Osteoblast (primary cell): ENCODE data around the gene NTRK3. TPM values are rescaled to one million over a fixed set of nuclear protein-coding genes. Genes with fewer than 3 reads are reported as not detected.

Experiments used
- DNase-seq: peaks from one replicate; pipeline ENCODE4 v3.0.0; 2011; ENCODE audit warnings: low spot score, mixed read lengths; ENCODE audit not compliant: insufficient read length; ENCODE audit errors: missing footprints
- H2AFZ ChIP-seq: 2 replicates; pipeline ENCODE4 v1.6.0; 2011; ENCODE audit warnings: mild to moderate bottlenecking, low read length
- H3K27ac ChIP-seq: 2 replicates; pipeline ENCODE4 v1.5.1; 2011; ENCODE audit warnings: mild to moderate bottlenecking, low read depth, low read length, moderate library complexity
- H3K27me3 ChIP-seq: 2 replicates; pipeline ENCODE4 v1.6.0; 2012; ENCODE audit warnings: mild to moderate bottlenecking, control low read depth, inconsistent platforms, low read length, moderate library complexity; ENCODE audit not compliant: insufficient read depth
- H3K36me3 ChIP-seq: 2 replicates; pipeline ENCODE4 v1.5.1; 2011; ENCODE audit warnings: mild to moderate bottlenecking, low read length, control low read depth, moderate library complexity; ENCODE audit not compliant: insufficient read depth
- H3K4me1 ChIP-seq: 2 replicates; pipeline ENCODE4 v1.5.1; 2011; ENCODE audit warnings: mild to moderate bottlenecking, low read length, control low read depth, moderate library complexity; ENCODE audit not compliant: insufficient read depth
- H3K4me2 ChIP-seq: 2 replicates; pipeline ENCODE4 v1.6.0; 2011; ENCODE audit warnings: mild to moderate bottlenecking, low read length; ENCODE audit not compliant: insufficient read depth
- H3K4me3 ChIP-seq: fragments of 200-600 bp; sonication (generic); 3 replicates; pipeline ENCODE4 v1.5.1; 2012; ENCODE audit warnings: mild to moderate bottlenecking, low read length, inconsistent platforms; ENCODE audit not compliant: insufficient read depth
- H3K79me2 ChIP-seq: 2 replicates; pipeline ENCODE4 v1.6.0; 2012; ENCODE audit warnings: mild to moderate bottlenecking, low read length, control low read depth, inconsistent platforms; ENCODE audit not compliant: insufficient read depth
- H3K9me3 ChIP-seq: 2 replicates; pipeline ENCODE4 v1.5.1; 2011; ENCODE audit warnings: low read depth, low read length, control low read depth
- H4K20me1 ChIP-seq: 2 replicates; pipeline ENCODE4 v1.6.0; 2012; ENCODE audit warnings: mild to moderate bottlenecking, low read length, control low read depth; ENCODE audit not compliant: insufficient read depth
- total RNA-seq: library from RNA; depleted of rRNA; stranded (reverse); fragments of >200 nt; gene quantifications from 2 replicates; pipeline ENCODE4 v1.2.3, GENCODE V29; 2012
- TF ChIP-seq, protein P1 (sequence below): IDR thresholded peaks from 2 replicates; pipeline ENCODE4 v1.5.1; 2011; ENCODE audit warnings: mild to moderate bottlenecking, low read depth, low read length, moderate library complexity; ENCODE audit errors: extremely low read depth

The NTRK3 gene
- total RNA-seq, 1 donor = 0.72 TPM

GRCh38 chr15:88077296-88078020 lies 179.1 kb downstream of the NTRK3 start:
- H3K4me2 ChIP-seq = no peak overlapping the region
- TF ChIP-seq, protein P1, sequence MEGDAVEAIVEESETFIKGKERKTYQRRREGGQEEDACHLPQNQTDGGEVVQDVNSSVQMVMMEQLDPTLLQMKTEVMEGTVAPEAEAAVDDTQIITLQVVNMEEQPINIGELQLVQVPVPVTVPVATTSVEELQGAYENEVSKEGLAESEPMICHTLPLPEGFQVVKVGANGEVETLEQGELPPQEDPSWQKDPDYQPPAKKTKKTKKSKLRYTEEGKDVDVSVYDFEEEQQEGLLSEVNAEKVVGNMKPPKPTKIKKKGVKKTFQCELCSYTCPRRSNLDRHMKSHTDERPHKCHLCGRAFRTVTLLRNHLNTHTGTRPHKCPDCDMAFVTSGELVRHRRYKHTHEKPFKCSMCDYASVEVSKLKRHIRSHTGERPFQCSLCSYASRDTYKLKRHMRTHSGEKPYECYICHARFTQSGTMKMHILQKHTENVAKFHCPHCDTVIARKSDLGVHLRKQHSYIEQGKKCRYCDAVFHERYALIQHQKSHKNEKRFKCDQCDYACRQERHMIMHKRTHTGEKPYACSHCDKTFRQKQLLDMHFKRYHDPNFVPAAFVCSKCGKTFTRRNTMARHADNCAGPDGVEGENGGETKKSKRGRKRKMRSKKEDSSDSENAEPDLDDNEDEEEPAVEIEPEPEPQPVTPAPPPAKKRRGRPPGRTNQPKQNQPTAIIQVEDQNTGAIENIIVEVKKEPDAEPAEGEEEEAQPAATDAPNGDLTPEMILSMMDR = no peak

GRCh38 chr15:88076328-88076727 lies 180.2 kb downstream of the NTRK3 start:
- Histone ChIP-seq H3K4me1 (no peaks in the 10 kb centered on the region), H2AFZ (no peak overlapping the region), H3K4me2 (no peak overlapping the region), H3K27me3 (no peaks in the 10 kb centered on the region), H3K27ac (no peak overlapping the region), H3K4me3 (no peak overlapping the region), H3K36me3 (no peaks in the 10 kb centered on the region), H4K20me1 (no peaks in the 10 kb centered on the region), H3K9me3 (no peaks in the 10 kb centered on the region), H3K79me2 (no peaks in the 10 kb centered on the region)
- TF ChIP-seq, protein P1 = no peak
- DNase-seq = no peak

More at GRCh38 chr15:88077296-88078020, 179.1 kb downstream of the NTRK3 start:
- Histone ChIP-seq H3K9me3 (no peaks in the 10 kb centered on the region), H3K36me3 (no peaks in the 10 kb centered on the region), H3K4me1 (no peaks in the 10 kb centered on the region), H3K27me3 (no peaks in the 10 kb centered on the region), H4K20me1 (no peaks in the 10 kb centered on the region), H3K79me2 (no peaks in the 10 kb centered on the region), H3K4me3 (no peak overlapping the region), H3K27ac (no peak overlapping the region), H2AFZ (no peak overlapping the region)
- DNase-seq = no peak

DNA sequence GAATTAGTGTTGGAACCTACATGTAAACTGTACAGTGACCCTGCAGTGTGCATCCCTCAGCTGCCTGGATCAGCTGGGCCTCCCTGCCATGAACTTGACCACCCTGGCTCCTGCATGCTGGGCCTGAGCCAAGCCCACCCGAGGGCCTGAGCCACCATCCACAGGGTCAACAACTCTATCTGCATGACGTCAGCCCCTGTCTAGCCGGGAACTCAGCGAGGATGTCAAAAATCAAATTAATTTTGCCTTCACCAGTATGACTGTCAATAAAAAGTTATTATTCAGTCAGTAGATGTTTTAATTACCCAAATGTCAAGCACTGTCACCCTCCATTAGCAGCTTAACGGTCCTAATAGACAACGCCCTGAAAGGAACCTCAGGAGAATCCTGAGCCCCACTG lies 181.4 kb downstream of the NTRK3 start:
- Histone ChIP-seq H3K4me1 (no peaks in the 10 kb centered on the region), H2AFZ (no peak overlapping the region), H3K79me2 (no peaks in the 10 kb centered on the region), H3K4me2 (no peak overlapping the region), H4K20me1 (no peaks in the 10 kb centered on the region), H3K36me3 (no peaks in the 10 kb centered on the region), H3K9me3 (no peaks in the 10 kb centered on the region), H3K27ac (no peak overlapping the region), H3K27me3 (no peaks in the 10 kb centered on the region), H3K4me3 (no peak overlapping the region)
- TF ChIP-seq, protein P1 = no peak
- no peak for DNase-seq

DNA sequence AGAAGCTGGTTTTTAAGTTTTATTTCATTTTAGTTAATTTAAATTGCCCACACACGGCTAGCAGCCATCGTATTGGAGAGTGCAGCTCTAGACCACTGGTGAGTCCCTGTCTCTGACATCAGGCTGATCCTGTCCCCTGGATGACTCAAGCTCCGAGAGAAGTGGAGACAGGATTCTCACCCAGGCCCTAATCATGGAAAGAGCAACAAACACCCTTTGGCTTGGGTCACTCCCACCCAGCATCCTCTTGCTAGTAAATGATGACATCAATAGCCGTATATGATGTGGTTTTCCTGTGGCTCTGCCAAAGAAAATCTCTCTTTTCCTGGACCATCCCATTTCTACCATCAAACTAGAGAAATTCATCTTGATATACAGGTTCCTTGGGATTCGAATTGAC lies 182.2 kb downstream of the NTRK3 start:
- no peak overlapping the region for H3K27ac ChIP-seq
- no peak for DNase-seq
- TF ChIP-seq, protein P1 = no peak
- H4K20me1 ChIP-seq = no peaks in the 10 kb centered on the region
- no peaks in the 10 kb centered on the region for H3K36me3 ChIP-seq
- H3K27me3 ChIP-seq = no peaks in the 10 kb centered on the region
- H3K4me3 ChIP-seq = no peak overlapping the region
- no peaks in the 10 kb centered on the region for H3K79me2 ChIP-seq
- no peaks in the 10 kb centered on the region for H3K4me1 ChIP-seq
- H2AFZ ChIP-seq = no peak overlapping the region
- H3K4me2 ChIP-seq = no peak overlapping the region
- H3K9me3 ChIP-seq = no peaks in the 10 kb centered on the region
